ENCODE results near the gene ZNF441. TPM values are rescaled to one million over a fixed set of nuclear protein-coding genes. Genes with fewer than 3 reads are reported as not detected.

ZNF441 gene
- total and polyA plus RNA-seq, 2 of the 13 experiments (the other 11 are each of a cell fraction or from before 2014, with no cell fraction given), result 2.8 to 10.0 TPM

DNA sequence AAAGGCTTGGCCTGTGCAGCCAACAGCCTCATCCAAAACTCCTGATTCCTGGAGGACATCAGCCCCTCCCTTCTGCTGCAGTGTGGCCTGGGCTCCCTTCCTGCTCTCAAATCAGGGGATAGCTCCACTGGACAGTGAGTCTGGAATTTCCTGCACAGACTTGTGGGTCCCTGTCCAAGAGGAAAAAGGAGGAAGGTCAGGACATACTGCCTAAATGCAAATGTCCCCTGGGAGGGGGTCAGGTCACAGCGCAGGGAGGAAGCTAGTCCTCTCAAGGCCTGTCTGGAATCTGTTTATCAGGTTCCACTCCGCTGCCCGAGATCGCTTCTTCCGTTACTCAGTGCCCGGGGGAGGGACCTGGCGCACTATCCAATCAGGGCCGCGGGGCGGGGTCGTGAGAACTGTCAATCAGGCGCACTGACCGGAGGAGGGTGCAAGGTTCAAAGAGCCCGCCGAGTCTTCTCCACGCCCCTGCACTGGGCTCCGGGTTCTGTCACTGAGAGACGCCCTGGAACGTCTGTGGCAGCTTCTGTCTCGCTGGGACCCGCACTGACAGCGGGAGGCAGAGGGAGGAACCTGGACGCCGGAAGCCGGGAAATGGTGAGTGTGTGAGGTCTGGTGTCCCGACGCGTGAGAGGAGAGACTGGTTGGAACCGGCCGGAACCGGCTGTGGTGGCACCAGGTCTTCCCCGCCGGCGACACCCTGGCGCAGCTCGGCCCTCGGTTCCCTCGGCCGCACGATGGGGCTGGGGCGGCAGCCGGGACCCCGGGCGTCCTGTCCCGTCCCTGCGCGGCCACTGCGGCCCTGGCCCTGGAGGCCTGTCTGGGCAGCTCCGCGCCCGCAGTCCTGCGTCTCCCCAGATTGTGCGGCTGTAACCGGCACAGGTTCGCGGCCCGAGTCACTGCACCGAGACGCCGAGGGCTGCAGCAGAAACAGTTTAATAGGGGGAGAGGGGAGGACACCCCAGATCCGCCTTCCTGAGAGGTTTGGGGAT lies at the start of gene ZNF441 (continued):
- TF ChIP-seq, protein P1, sequence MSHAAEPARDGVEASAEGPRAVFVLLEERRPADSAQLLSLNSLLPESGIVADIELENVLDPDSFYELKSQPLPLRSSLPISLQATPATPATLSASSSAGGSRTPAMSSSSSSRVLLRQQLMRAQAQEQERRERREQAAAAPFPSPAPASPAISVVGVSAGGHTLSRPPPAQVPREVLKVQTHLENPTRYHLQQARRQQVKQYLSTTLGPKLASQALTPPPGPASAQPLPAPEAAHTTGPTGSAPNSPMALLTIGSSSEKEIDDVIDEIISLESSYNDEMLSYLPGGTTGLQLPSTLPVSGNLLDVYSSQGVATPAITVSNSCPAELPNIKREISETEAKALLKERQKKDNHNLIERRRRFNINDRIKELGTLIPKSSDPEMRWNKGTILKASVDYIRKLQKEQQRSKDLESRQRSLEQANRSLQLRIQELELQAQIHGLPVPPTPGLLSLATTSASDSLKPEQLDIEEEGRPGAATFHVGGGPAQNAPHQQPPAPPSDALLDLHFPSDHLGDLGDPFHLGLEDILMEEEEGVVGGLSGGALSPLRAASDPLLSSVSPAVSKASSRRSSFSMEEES (CRISPR knock-in tag; IDR thresholded peaks at IDR 0.05), result peak; percentile 63; the same call in 1 of the 2 replicates
- TF ChIP-seq SRSF1 (optimal IDR thresholded peaks at IDR 0.05; ENCODE audit: low read depth, low read length) (peak; percentile 22), CENPX (CRISPR knock-in tag; IDR thresholded peaks at IDR 0.05) (no peak), ZNF546 (CRISPR knock-in tag; conservative IDR thresholded peaks at IDR 0.05) (0 out of 2 replicates have a peak, but pooled peaks have one; percentile 38), ZSCAN21 (CRISPR knock-in tag; IDR thresholded peaks at IDR 0.05; ENCODE audit: borderline replicate concordance) (peak; percentile 80; the same call in 1 of the 2 replicates), EHMT2 (IDR thresholded peaks at IDR 0.05; ENCODE audit: borderline replicate concordance, low read depth, low read length) (no peak), ZNF674 (CRISPR knock-in tag; IDR thresholded peaks at IDR 0.05; ENCODE audit: low read depth) (no peak), CREB1 (IDR thresholded peaks at IDR 0.05) (no peak), CREB1 (CRISPR knock-in tag; IDR thresholded peaks at IDR 0.05) (peak; percentile 52; the same call in 1 of the 2 replicates), MAF1 (CRISPR knock-in tag; IDR thresholded peaks at IDR 0.05; ENCODE audit: borderline replicate concordance) (no peak), SALL1 (CRISPR knock-in tag; IDR thresholded peaks at IDR 0.05) (peak; percentile 69), YEATS2 (CRISPR knock-in tag; IDR thresholded peaks at IDR 0.05; ENCODE audit: borderline replicate concordance) (peak; percentile 27; the same call in 1 of the 2 replicates), ZNF607 (CRISPR knock-in tag; IDR thresholded peaks at IDR 0.05; ENCODE audit: borderline replicate concordance) (peak; percentile 28; the same call in 1 of the 2 replicates)
- TF ChIP-seq, protein P2, sequence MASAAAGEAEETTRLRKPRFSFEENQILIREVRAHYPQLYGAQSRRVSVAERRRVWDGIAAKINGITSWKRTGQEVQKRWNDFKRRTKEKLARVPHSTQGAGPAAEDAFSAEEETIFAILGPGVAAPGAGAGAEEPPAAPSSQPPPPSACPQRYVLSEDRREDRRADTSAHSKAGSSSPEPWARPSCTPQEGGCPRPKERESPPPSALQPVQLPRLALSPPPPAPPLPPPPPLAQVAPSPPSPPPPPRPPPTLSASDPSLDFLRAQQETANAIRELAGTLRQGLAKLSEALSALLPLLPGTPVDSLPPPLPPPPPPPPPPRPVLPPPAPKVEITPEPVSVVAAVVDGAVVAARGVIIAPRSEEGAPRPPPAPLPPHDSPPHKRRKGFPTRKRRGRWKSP (CRISPR knock-in tag; IDR thresholded peaks at IDR 0.05), result 0 out of 2 replicates have a peak, but pooled peaks have one; percentile 57
- TF ChIP-seq, protein P3, sequence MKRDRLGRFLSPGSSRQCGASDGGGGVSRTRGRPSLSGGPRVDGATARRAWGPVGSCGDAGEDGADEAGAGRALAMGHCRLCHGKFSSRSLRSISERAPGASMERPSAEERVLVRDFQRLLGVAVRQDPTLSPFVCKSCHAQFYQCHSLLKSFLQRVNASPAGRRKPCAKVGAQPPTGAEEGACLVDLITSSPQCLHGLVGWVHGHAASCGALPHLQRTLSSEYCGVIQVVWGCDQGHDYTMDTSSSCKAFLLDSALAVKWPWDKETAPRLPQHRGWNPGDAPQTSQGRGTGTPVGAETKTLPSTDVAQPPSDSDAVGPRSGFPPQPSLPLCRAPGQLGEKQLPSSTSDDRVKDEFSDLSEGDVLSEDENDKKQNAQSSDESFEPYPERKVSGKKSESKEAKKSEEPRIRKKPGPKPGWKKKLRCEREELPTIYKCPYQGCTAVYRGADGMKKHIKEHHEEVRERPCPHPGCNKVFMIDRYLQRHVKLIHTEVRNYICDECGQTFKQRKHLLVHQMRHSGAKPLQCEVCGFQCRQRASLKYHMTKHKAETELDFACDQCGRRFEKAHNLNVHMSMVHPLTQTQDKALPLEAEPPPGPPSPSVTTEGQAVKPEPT (CRISPR knock-in tag; IDR thresholded peaks at IDR 0.05; ENCODE audit: low read depth), result no peak; the same call in 1 of the 2 replicates
- TF ChIP-seq, protein P4, sequence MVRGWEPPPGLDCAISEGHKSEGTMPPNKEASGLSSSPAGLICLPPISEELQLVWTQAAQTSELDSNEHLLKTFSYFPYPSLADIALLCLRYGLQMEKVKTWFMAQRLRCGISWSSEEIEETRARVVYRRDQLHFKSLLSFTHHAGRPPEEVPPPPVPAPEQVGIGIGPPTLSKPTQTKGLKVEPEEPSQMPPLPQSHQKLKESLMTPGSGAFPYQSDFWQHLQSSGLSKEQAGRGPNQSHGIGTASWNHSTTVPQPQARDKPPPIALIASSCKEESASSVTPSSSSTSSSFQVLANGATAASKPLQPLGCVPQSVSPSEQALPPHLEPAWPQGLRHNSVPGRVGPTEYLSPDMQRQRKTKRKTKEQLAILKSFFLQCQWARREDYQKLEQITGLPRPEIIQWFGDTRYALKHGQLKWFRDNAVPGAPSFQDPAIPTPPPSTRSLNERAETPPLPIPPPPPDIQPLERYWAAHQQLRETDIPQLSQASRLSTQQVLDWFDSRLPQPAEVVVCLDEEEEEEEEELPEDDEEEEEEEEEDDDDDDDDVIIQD (CRISPR knock-in tag; IDR thresholded peaks at IDR 0.05; ENCODE audit: low read depth), result 0 out of 2 replicates have a peak, but pooled peaks have one; percentile 15
- TF ChIP-seq, protein P5, sequence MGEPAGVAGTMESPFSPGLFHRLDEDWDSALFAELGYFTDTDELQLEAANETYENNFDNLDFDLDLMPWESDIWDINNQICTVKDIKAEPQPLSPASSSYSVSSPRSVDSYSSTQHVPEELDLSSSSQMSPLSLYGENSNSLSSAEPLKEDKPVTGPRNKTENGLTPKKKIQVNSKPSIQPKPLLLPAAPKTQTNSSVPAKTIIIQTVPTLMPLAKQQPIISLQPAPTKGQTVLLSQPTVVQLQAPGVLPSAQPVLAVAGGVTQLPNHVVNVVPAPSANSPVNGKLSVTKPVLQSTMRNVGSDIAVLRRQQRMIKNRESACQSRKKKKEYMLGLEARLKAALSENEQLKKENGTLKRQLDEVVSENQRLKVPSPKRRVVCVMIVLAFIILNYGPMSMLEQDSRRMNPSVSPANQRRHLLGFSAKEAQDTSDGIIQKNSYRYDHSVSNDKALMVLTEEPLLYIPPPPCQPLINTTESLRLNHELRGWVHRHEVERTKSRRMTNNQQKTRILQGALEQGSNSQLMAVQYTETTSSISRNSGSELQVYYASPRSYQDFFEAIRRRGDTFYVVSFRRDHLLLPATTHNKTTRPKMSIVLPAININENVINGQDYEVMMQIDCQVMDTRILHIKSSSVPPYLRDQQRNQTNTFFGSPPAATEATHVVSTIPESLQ (CRISPR knock-in tag; conservative IDR thresholded peaks at IDR 0.05), result no peak

Measured in HepG2 (cell line).